GM12878 (cell line): ENCODE results near the gene MAGI2. TPM values are rescaled to one million over a fixed set of nuclear protein-coding genes. Genes with fewer than 3 reads are reported as not detected.

Experiments used
- ATAC-seq: fragments of 200-7000 bp; cut with Tn5 transposase; 3 replicates; pipeline ENCODE4 v1.9.1; 2020; ENCODE audit warnings: mild to moderate bottlenecking, moderate library complexity
- BruUV-seq: library from RNA; stranded (reverse); fragments of 400-500 nt; replicated peaks from 2 replicates; lab custom pipeline; 2021; lab: Mats Ljungman, UMichigan
- CTCF ChIA-PET: fragments of 300-600 bp; sonication (Branson Sonifier 250); formaldehyde crosslinking; extraction: SDS; loops from one replicate; lab custom pipeline; 2021; ENCODE audit warnings: inconsistent platforms; lab: Yijun Ruan, JAX
- POLR2A ChIA-PET: fragments of 350-600 bp; formaldehyde crosslinking; extraction: SDS; loops from one replicate; lab custom pipeline; 2021; ENCODE audit warnings: inconsistent platforms; lab: Charles Lee
- RAD21 ChIA-PET: fragments of 300-600 bp; sonication (Branson Sonifier 250); formaldehyde crosslinking; loops from one replicate; lab custom pipeline; 2023; ENCODE audit warnings: antibody characterized with exemption; ENCODE audit not compliant: unreplicated experiment; lab: Charles Lee
- SMC1A ChIA-PET: fragments of 300-600 bp; sonication (Branson Sonifier 250); formaldehyde crosslinking; loops from one replicate; lab custom pipeline; 2023; ENCODE audit not compliant: unreplicated experiment, uncharacterized antibody; lab: Charles Lee
- DNase-seq: peaks from one replicate; pipeline ENCODE4 v3.0.0-alpha.2; 2011; ENCODE audit warnings: low read depth, low spot score
- FAIRE-seq: peaks from 3 replicates; lab custom pipeline; 2011; peaks lifted over from hg19 to GRCh38; lab: Jason Lieb, UNC
- H2AFZ ChIP-seq: 2 replicates; pipeline ENCODE4 v1.6.0; 2011; ENCODE audit warnings: low read depth, low read length, control low read depth; ENCODE audit not compliant: control insufficient read depth
- H3K27ac ChIP-seq: 2 replicates; pipeline ENCODE4 v1.5.1; 2011; ENCODE audit warnings: control low read depth; ENCODE audit not compliant: control insufficient read depth, insufficient read depth
- H3K27me3 ChIP-seq, 2 experiments: replicated peaks in 1 of 2; 2 replicates each; pipeline versions ENCODE4 v1.6.0 to v1.6.1; 2011; ENCODE audit warnings: low read length in 1 of 2; ENCODE audit not compliant: control insufficient read depth in 2 of 2, insufficient read depth in 2 of 2
- H3K36me3 ChIP-seq, 2 experiments: 2 replicates each; pipeline ENCODE4 v1.5.1; 2011; ENCODE audit warnings: low read length in 1 of 2; ENCODE audit not compliant: control insufficient read depth in 2 of 2, insufficient read depth in 2 of 2
- H3K4me1 ChIP-seq: 2 replicates; pipeline ENCODE4 v1.6.1; 2011; ENCODE audit warnings: mild to moderate bottlenecking, low read length, moderate library complexity, mixed read lengths; ENCODE audit not compliant: control insufficient read depth, insufficient read depth
- H3K4me2 ChIP-seq: 2 replicates; pipeline ENCODE4 v1.6.0; 2011; ENCODE audit warnings: control low read depth; ENCODE audit not compliant: control insufficient read depth, insufficient read depth
- H3K4me3 ChIP-seq: fragments of 200-600 bp; sonication (generic); 2 replicates; pipeline ENCODE4 v1.5.1; 2016
- H3K79me2 ChIP-seq: 2 replicates; pipeline ENCODE4 v1.6.0; 2011; ENCODE audit warnings: low read length; ENCODE audit not compliant: control insufficient read depth, insufficient read depth
- H3K9ac ChIP-seq: 2 replicates; pipeline ENCODE4 v1.8.0; 2011; ENCODE audit warnings: low read length, control low read depth, mixed read lengths; ENCODE audit not compliant: control insufficient read depth, insufficient read depth
- H3K9me3 ChIP-seq: replicated peaks from 3 replicates; pipeline ENCODE4 v1.5.1; 2011; ENCODE audit warnings: mild to moderate bottlenecking, low read length; ENCODE audit not compliant: control insufficient read depth, insufficient read depth
- H4K20me1 ChIP-seq: 2 replicates; pipeline ENCODE4 v1.6.0; 2011; ENCODE audit not compliant: control insufficient read depth, insufficient read depth
- CEBPB ChIP-seq, 2 experiments: fragments of 150-350 bp in 1 of 2; IDR thresholded peaks; 2 replicates each; pipeline ENCODE4 v1.6.1; 2012 to 2014; ENCODE audit warnings: low read depth in 2 of 2, low read length in 2 of 2, borderline replicate concordance in 1 of 2, inconsistent platforms in 1 of 2
- FOS ChIP-seq: IDR thresholded peaks from 3 replicates; pipeline ENCODE4 v1.6.1; 2011; ENCODE audit warnings: borderline replicate concordance; ENCODE audit not compliant: insufficient read length; ENCODE audit errors: extremely low read depth
- IRF4 ChIP-seq: IDR thresholded peaks from 2 replicates; pipeline ENCODE4 v1.6.1; 2011; ENCODE audit warnings: low read depth, low read length
- MEF2A ChIP-seq: IDR thresholded peaks from 2 replicates; pipeline ENCODE4 v1.6.1; 2011; ENCODE audit warnings: low read depth, mild to moderate bottlenecking, low read length, moderate library complexity; ENCODE audit not compliant: insufficient read depth
- NBN ChIP-seq: fragments of 450-650 bp; IDR thresholded peaks from 2 replicates; pipeline ENCODE4 v1.6.1; 2016
- NR2F1 ChIP-seq: fragments of 450-650 bp; conservative IDR thresholded peaks from 2 replicates; pipeline ENCODE4 v1.6.1; 2017; ENCODE audit warnings: mild to moderate bottlenecking
- SMAD5 ChIP-seq: IDR thresholded peaks from 2 replicates; pipeline ENCODE4 v1.6.1; 2016; ENCODE audit warnings: antibody characterized with exemption, low read depth
- YY1 ChIP-seq: IDR thresholded peaks from 2 replicates; pipeline ENCODE4 v1.6.1; 2011; ENCODE audit warnings: low read depth, mild to moderate bottlenecking, low read length
- in situ Hi-C: fragments of 300-500 bp; cut with MboI; formaldehyde crosslinking; loops from 9 replicates; pipeline ENCODE4 v1.14.3; 2018; ENCODE audit warnings: mixed read lengths
- intact Hi-C: fragments of 100-400 bp; cut with micrococcal nuclease; formaldehyde crosslinking; loops from one replicate; pipeline ENCODE4 v1.14.2; 2022; ENCODE audit not compliant: unreplicated experiment
- polyA plus RNA-seq, 11 experiments: library from polyadenylated mRNA; depleted of rRNA in 4 of 11; unstranded in 6 of 11; stranded (reverse) in 5 of 11; fragments of >200 nt; fragmentation: Nextera tagmentation in 4 of 11; fragmentation: Illumina TruSeq in 1 of 11; extraction: Ambion mirVana in 4 of 11; extraction: Trizol in 1 of 11; gene quantifications; 1 replicate in 1 of 11; 2 replicates in 10 of 11; pipeline versions ENCODE4 v1.2.1 to v1.2.3, GENCODE V29; 2011 to 2016; ENCODE audit warnings: inconsistent platforms in 2 of 11, missing spikeins in 2 of 11, low read depth in 1 of 11
- total RNA-seq, 4 experiments: library from RNA; depleted of rRNA in 3 of 4; stranded (reverse); fragments of >200 nt in 3 of 4; fragmentation: Illumina TruSeq in 1 of 4; extraction: Trizol in 1 of 4; gene quantifications; 2 replicates each; pipeline versions ENCODE4 v1.2.1 to v1.2.3, GENCODE V29; 2013 to 2021
- TF ChIP-seq, protein P1 (sequence below): fragments of 450-650 bp; IDR thresholded peaks from 2 replicates; pipeline ENCODE4 v1.6.1; 2016; ENCODE audit warnings: mild to moderate bottlenecking, moderate library complexity, borderline replicate concordance
- TF ChIP-seq, protein P2 (sequence below): IDR thresholded peaks from 2 replicates; pipeline ENCODE4 v1.6.1; 2012; ENCODE audit warnings: low read depth, low read length, improper control_type of control experiment
- TF ChIP-seq, protein P3 (sequence below): IDR thresholded peaks from 2 replicates; pipeline ENCODE4 v1.6.1; 2012; ENCODE audit warnings: improper control_type of control experiment, low read depth, low read length; ENCODE audit not compliant: insufficient replicate concordance

The MAGI2 gene
- total and polyA plus RNA-seq, 10 of the 15 experiments (the other 5 are each of a cell fraction or from before 2014, with no cell fraction given) = 0.01 to 0.31 (median 0.05) TPM; not detected in 2

DNA sequence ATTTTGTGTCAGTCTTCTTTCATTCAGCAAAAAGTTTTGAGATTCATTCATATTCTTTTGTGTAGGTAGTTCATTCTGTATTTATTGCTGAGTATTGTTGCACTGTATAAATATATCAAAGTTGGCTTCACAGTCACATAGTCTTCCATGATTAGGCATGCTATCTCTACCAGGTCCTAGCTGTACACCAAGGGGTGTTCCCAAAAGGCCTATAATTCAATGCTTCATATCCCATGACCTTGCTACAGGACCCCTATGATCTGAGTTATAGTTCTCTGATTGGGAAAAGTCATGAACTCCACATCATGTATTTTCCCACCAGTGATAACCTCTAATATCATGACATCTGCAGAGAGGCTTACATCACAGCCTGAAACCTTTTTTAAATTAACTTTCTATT is 47.3 kb upstream of the MAGI2 start:
- ATAC-seq (no peak), DNase-seq (no peak), FAIRE-seq (no peak)
- Histone ChIP-seq H3K36me3 (no peaks in the 10 kb centered on the region), H3K9ac (no peak overlapping the region), H4K20me1 (no peaks in the 10 kb centered on the region), H3K27ac (no peak overlapping the region), H3K9me3 (no peaks in the 10 kb centered on the region), H2AFZ (no peak overlapping the region), H3K27me3 (no peaks in the 10 kb centered on the region), H3K4me1 (no peaks in the 10 kb centered on the region), H3K79me2 (no peaks in the 10 kb centered on the region), H3K4me3 (no peak overlapping the region), H3K4me2 (no peak overlapping the region)
- ChIA-PET CTCF (no interaction called here), SMC1A (no interaction called here), POLR2A (no interaction called here), RAD21 (no interaction called here)
- no TSS peak for BruUV-seq
- intact Hi-C loops = no loop called here
- in situ Hi-C loops = no loop called here
- TF ChIP-seq NBN = no peak
- TF ChIP-seq YY1 = no peak
- TF ChIP-seq FOS = no peak
- no peak for TF ChIP-seq SMAD5
- no peak for TF ChIP-seq IRF4
- TF ChIP-seq CEBPB (IDR thresholded peaks at IDR 0.05; ENCODE audit: borderline replicate concordance in 1 of 2, low read depth in 2 of 2, low read length in 2 of 2) = no peak
- no peak for TF ChIP-seq MEF2A
- TF ChIP-seq, protein P1, sequence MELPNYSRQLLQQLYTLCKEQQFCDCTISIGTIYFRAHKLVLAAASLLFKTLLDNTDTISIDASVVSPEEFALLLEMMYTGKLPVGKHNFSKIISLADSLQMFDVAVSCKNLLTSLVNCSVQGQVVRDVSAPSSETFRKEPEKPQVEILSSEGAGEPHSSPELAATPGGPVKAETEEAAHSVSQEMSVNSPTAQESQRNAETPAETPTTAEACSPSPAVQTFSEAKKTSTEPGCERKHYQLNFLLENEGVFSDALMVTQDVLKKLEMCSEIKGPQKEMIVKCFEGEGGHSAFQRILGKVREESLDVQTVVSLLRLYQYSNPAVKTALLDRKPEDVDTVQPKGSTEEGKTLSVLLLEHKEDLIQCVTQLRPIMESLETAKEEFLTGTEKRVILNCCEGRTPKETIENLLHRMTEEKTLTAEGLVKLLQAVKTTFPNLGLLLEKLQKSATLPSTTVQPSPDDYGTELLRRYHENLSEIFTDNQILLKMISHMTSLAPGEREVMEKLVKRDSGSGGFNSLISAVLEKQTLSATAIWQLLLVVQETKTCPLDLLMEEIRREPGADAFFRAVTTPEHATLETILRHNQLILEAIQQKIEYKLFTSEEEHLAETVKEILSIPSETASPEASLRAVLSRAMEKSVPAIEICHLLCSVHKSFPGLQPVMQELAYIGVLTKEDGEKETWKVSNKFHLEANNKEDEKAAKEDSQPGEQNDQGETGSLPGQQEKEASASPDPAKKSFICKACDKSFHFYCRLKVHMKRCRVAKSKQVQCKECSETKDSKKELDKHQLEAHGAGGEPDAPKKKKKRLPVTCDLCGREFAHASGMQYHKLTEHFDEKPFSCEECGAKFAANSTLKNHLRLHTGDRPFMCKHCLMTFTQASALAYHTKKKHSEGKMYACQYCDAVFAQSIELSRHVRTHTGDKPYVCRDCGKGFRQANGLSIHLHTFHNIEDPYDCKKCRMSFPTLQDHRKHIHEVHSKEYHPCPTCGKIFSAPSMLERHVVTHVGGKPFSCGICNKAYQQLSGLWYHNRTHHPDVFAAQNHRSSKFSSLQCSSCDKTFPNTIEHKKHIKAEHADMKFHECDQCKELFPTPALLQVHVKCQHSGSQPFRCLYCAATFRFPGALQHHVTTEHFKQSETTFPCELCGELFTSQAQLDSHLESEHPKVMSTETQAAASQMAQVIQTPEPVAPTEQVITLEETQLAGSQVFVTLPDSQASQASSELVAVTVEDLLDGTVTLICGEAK = no peak
- TF ChIP-seq, protein P2, sequence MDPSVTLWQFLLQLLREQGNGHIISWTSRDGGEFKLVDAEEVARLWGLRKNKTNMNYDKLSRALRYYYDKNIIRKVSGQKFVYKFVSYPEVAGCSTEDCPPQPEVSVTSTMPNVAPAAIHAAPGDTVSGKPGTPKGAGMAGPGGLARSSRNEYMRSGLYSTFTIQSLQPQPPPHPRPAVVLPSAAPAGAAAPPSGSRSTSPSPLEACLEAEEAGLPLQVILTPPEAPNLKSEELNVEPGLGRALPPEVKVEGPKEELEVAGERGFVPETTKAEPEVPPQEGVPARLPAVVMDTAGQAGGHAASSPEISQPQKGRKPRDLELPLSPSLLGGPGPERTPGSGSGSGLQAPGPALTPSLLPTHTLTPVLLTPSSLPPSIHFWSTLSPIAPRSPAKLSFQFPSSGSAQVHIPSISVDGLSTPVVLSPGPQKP = no peak
- TF ChIP-seq NR2F1 = no peak
- TF ChIP-seq, protein P3, sequence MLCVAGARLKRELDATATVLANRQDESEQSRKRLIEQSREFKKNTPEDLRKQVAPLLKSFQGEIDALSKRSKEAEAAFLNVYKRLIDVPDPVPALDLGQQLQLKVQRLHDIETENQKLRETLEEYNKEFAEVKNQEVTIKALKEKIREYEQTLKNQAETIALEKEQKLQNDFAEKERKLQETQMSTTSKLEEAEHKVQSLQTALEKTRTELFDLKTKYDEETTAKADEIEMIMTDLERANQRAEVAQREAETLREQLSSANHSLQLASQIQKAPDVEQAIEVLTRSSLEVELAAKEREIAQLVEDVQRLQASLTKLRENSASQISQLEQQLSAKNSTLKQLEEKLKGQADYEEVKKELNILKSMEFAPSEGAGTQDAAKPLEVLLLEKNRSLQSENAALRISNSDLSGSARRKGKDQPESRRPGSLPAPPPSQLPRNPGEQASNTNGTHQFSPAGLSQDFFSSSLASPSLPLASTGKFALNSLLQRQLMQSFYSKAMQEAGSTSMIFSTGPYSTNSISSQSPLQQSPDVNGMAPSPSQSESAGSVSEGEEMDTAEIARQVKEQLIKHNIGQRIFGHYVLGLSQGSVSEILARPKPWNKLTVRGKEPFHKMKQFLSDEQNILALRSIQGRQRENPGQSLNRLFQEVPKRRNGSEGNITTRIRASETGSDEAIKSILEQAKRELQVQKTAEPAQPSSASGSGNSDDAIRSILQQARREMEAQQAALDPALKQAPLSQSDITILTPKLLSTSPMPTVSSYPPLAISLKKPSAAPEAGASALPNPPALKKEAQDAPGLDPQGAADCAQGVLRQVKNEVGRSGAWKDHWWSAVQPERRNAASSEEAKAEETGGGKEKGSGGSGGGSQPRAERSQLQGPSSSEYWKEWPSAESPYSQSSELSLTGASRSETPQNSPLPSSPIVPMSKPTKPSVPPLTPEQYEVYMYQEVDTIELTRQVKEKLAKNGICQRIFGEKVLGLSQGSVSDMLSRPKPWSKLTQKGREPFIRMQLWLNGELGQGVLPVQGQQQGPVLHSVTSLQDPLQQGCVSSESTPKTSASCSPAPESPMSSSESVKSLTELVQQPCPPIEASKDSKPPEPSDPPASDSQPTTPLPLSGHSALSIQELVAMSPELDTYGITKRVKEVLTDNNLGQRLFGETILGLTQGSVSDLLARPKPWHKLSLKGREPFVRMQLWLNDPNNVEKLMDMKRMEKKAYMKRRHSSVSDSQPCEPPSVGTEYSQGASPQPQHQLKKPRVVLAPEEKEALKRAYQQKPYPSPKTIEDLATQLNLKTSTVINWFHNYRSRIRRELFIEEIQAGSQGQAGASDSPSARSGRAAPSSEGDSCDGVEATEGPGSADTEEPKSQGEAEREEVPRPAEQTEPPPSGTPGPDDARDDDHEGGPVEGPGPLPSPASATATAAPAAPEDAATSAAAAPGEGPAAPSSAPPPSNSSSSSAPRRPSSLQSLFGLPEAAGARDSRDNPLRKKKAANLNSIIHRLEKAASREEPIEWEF = no peak
